HFF-Myc (cell line): Measurements from ENCODE around the gene ZNF503.
A peak's percentile ranks its signal among the peaks of the same experiment; 100 is the strongest.

Source experiments
- DNase-seq: peaks from one replicate; pipeline ENCODE4 v3.0.0-alpha.2; 2011; ENCODE audit warnings: low read depth; ENCODE audit errors: extremely low read depth
- H3K4me3 ChIP-seq: replicated peaks from 2 replicates; pipeline ENCODE4 v1.5.1; 2011; ENCODE audit warnings: low read depth, mild to moderate bottlenecking, control low read depth, low read length
- CTCF ChIP-seq: IDR thresholded peaks from 2 replicates; pipeline ENCODE4 v1.5.1; 2012; ENCODE audit warnings: mild to moderate bottlenecking, low read depth, low read length, control low read depth; ENCODE audit errors: missing control alignments

ZNF503 gene

GRCh38 chr10:75414527-75414926, 13.0 kb upstream of the ZNF503 start:
- no peak overlapping the region for H3K4me3 ChIP-seq
- no peak for DNase-seq
- TF ChIP-seq CTCF = no peak

GRCh38 chr10:75410132-75411005, 8.8 kb upstream of the ZNF503 start:
- DNase-seq = no peak
- TF ChIP-seq CTCF = no peak
- no peak overlapping the region for H3K4me3 ChIP-seq

GRCh38 chr10:75408911-75409885, 7.6 kb upstream of the ZNF503 start:
- TF ChIP-seq CTCF = no peak
- peak overlapping the region; percentile 61 for H3K4me3 ChIP-seq
- no peak for DNase-seq

GRCh38 chr10:75408509-75408875, 6.9 kb upstream of the ZNF503 start:
- no peak for DNase-seq
- H3K4me3 ChIP-seq = peak overlapping the region; percentile 61
- no peak for TF ChIP-seq CTCF

GRCh38 chr10:75407713-75408508, 6.3 kb upstream of the ZNF503 start:
- H3K4me3 ChIP-seq = peak overlapping the region; percentile 61
- TF ChIP-seq CTCF = no peak
- DNase-seq = no peak

- DNase-seq = no peak
- H3K4me3 ChIP-seq = no peak overlapping the region
- no peak for TF ChIP-seq CTCF
Measured at GRCh38 chr10:75407224-75407712, 5.7 kb upstream of the ZNF503 start.
